ENCODE results near the gene VIPAS39.
"Not testable (repeated sequence)": the region's sequence is repeated elsewhere in the genome, so short reads cannot be mapped to it uniquely, and the experiment has no call there.

- TF ChIP-seq CTCF, POLR2A (IDR thresholded peaks at IDR 0.05): not testable (repeated sequence)
Observed at GRCh38 chr14:77416098-77416497, 41.3 kb downstream of the VIPAS39 start.

All from tibial nerve (tissue), 3 donors.